Astrocyte (in vitro differentiated cells and primary cell): ENCODE results near the gene ARHGEF10L. TPM values are rescaled to one million over a fixed set of nuclear protein-coding genes. Genes with fewer than 3 reads are reported as not detected.

Experiments used
- DNase-seq: peaks from one replicate; pipeline ENCODE4 v3.0.0-alpha.2; 2010; ENCODE audit warnings: low read depth
- FAIRE-seq: peaks from 2 replicates; lab custom pipeline; 2011; peaks lifted over from hg19 to GRCh38; lab: Jason Lieb, UNC
- H2AFZ ChIP-seq: 2 replicates; pipeline ENCODE4 v1.6.0; 2012; ENCODE audit warnings: low read depth, low read length, inconsistent platforms
- H3K27ac ChIP-seq: 2 replicates; pipeline ENCODE4 v1.5.1; 2011; ENCODE audit warnings: low read depth, low read length, inconsistent platforms
- H3K27me3 ChIP-seq: 2 replicates; pipeline ENCODE4 v1.6.0; 2011; ENCODE audit warnings: low read length, inconsistent platforms; ENCODE audit not compliant: insufficient read depth
- H3K36me3 ChIP-seq: 2 replicates; pipeline ENCODE4 v1.5.1; 2011; ENCODE audit warnings: low read length, inconsistent platforms; ENCODE audit not compliant: insufficient read depth
- H3K4me1 ChIP-seq: 2 replicates; pipeline ENCODE4 v1.5.1; 2011; ENCODE audit warnings: low read length, inconsistent platforms; ENCODE audit not compliant: insufficient read depth
- H3K4me2 ChIP-seq: 2 replicates; pipeline ENCODE4 v1.6.0; 2012; ENCODE audit warnings: low read length, inconsistent platforms
- H3K4me3 ChIP-seq: 2 replicates; pipeline ENCODE4 v1.5.1; 2011; ENCODE audit warnings: low read depth, mild to moderate bottlenecking, low read length, inconsistent platforms; ENCODE audit not compliant: insufficient read depth
- H3K79me2 ChIP-seq: 2 replicates; pipeline ENCODE4 v1.6.0; 2012; ENCODE audit warnings: mild to moderate bottlenecking, low read length, inconsistent platforms; ENCODE audit not compliant: insufficient read depth
- H3K9ac ChIP-seq: 2 replicates; pipeline ENCODE4 v1.6.0; 2012; ENCODE audit warnings: mild to moderate bottlenecking, low read length, inconsistent platforms
- H3K9me3 ChIP-seq: 2 replicates; pipeline ENCODE4 v1.5.1; 2012; ENCODE audit warnings: low read depth, mild to moderate bottlenecking, low read length, inconsistent platforms; ENCODE audit not compliant: insufficient read depth
- H4K20me1 ChIP-seq: 2 replicates; pipeline ENCODE4 v1.6.0; 2012; ENCODE audit warnings: low read length, inconsistent platforms; ENCODE audit not compliant: insufficient read depth
- H3K27ac Mint-ChIP-seq: one replicate; pipeline ENCODE4 v1.8.0; 2021; ENCODE audit warnings: mild to moderate bottlenecking, mixed read lengths; ENCODE audit not compliant: unreplicated experiment
- H3K27me3 Mint-ChIP-seq: one replicate; pipeline ENCODE4 v1.8.0; 2021; ENCODE audit warnings: low read depth, mixed read lengths; ENCODE audit not compliant: unreplicated experiment
- H3K36me3 Mint-ChIP-seq: one replicate; pipeline ENCODE4 v1.8.0; 2021; ENCODE audit warnings: low read depth, mixed read lengths; ENCODE audit not compliant: unreplicated experiment
- H3K4me1 Mint-ChIP-seq: one replicate; pipeline ENCODE4 v1.8.0; 2021; ENCODE audit warnings: low read depth, mixed read lengths; ENCODE audit not compliant: unreplicated experiment
- H3K4me3 Mint-ChIP-seq: one replicate; pipeline ENCODE4 v1.8.0; 2021; ENCODE audit warnings: mild to moderate bottlenecking, moderate library complexity, mixed read lengths; ENCODE audit not compliant: unreplicated experiment
- H3K9me3 Mint-ChIP-seq: one replicate; pipeline ENCODE4 v1.8.0; 2021; ENCODE audit warnings: mild to moderate bottlenecking, mixed read lengths; ENCODE audit not compliant: unreplicated experiment
- EZH2 ChIP-seq: IDR thresholded peaks from 2 replicates; pipeline ENCODE4 v1.6.1; 2012; ENCODE audit warnings: mild to moderate bottlenecking, low read length, inconsistent platforms; ENCODE audit not compliant: insufficient read depth
- total RNA-seq: library from RNA; stranded (reverse); gene quantifications from 2 replicates; pipeline ENCODE4 v1.2.1, GENCODE V29; 2021
- TF ChIP-seq, protein P1 (sequence below): IDR thresholded peaks from 2 replicates; pipeline ENCODE4 v1.5.1; 2011; ENCODE audit warnings: low read depth, mild to moderate bottlenecking, inconsistent platforms, low read length, moderate library complexity; ENCODE audit not compliant: insufficient read depth

Gene ARHGEF10L
- total RNA-seq, 1 donor from 2014 or later: 14.2 TPM

DNA sequence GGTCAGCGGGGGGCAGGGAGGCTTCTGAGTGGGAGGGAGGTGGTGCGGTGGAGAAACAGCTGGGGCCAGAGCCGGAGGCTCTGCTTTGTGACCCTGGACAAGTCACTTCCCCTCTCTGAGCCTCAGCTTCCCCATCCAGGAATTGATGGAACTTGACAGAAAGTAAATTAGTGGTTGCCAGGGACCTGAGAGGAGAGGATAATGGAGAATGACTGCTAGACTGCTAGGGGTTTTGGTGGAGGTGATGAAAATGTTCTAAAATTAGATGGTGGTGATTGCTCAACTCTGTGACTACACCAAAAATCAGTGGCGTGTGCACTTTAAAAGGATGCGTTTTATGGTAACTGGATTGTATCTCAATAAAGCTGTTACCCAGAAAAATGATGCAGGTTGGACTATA, 100.9 kb downstream of the ARHGEF10L start:
- H3K9ac ChIP-seq: no peak overlapping the region
- peaks cover 5% of the 10 kb centered on the region for H3K4me1 ChIP-seq
- no peaks in the 10 kb centered on the region for H3K9me3 Mint-ChIP-seq
- TF ChIP-seq, protein P1, sequence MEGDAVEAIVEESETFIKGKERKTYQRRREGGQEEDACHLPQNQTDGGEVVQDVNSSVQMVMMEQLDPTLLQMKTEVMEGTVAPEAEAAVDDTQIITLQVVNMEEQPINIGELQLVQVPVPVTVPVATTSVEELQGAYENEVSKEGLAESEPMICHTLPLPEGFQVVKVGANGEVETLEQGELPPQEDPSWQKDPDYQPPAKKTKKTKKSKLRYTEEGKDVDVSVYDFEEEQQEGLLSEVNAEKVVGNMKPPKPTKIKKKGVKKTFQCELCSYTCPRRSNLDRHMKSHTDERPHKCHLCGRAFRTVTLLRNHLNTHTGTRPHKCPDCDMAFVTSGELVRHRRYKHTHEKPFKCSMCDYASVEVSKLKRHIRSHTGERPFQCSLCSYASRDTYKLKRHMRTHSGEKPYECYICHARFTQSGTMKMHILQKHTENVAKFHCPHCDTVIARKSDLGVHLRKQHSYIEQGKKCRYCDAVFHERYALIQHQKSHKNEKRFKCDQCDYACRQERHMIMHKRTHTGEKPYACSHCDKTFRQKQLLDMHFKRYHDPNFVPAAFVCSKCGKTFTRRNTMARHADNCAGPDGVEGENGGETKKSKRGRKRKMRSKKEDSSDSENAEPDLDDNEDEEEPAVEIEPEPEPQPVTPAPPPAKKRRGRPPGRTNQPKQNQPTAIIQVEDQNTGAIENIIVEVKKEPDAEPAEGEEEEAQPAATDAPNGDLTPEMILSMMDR: no peak
- no peak for TF ChIP-seq EZH2
- peaks cover 5% of the 10 kb centered on the region for H3K36me3 ChIP-seq
- peaks cover 4% of the 10 kb centered on the region for H4K20me1 ChIP-seq
- H3K4me2 ChIP-seq: no peak overlapping the region
- H3K4me3 Mint-ChIP-seq: no peak overlapping the region
- H3K27ac ChIP-seq: no peak overlapping the region
- H3K4me1 Mint-ChIP-seq: peaks cover 12% of the 10 kb centered on the region
- H3K27me3 ChIP-seq: no peaks in the 10 kb centered on the region
- peaks cover 25% of the 10 kb centered on the region for H3K36me3 Mint-ChIP-seq
- H3K79me2 ChIP-seq: no peaks in the 10 kb centered on the region
- no peak overlapping the region for H2AFZ ChIP-seq
- H3K9me3 ChIP-seq: no peaks in the 10 kb centered on the region
- DNase-seq (no peak), FAIRE-seq (no peak)
- no peak overlapping the region for H3K27ac Mint-ChIP-seq
- H3K27me3 Mint-ChIP-seq: no peaks in the 10 kb centered on the region
- no peak overlapping the region for H3K4me3 ChIP-seq

GRCh38 chr1:17640975-17641374, 101.5 kb downstream of the ARHGEF10L start:
- Histone ChIP-seq H3K9ac (no peak overlapping the region), H3K4me2 (no peak overlapping the region), H3K79me2 (no peaks in the 10 kb centered on the region), H3K9me3 (no peaks in the 10 kb centered on the region), H3K4me1 (peaks cover 5% of the 10 kb centered on the region), H2AFZ (no peak overlapping the region), H3K36me3 (peaks cover 5% of the 10 kb centered on the region), H4K20me1 (peaks cover 4% of the 10 kb centered on the region), H3K27me3 (no peaks in the 10 kb centered on the region), H3K27ac (no peak overlapping the region), H3K4me3 (no peak overlapping the region)
- Mint-ChIP-seq H3K9me3 (no peaks in the 10 kb centered on the region), H3K36me3 (peaks cover 19% of the 10 kb centered on the region), H3K27ac (no peak overlapping the region), H3K4me1 (peaks cover 11% of the 10 kb centered on the region), H3K27me3 (no peaks in the 10 kb centered on the region), H3K4me3 (no peak overlapping the region)
- TF ChIP-seq, protein P1: no peak
- no peak for TF ChIP-seq EZH2
- FAIRE-seq (no peak), DNase-seq (no peak)

DNA sequence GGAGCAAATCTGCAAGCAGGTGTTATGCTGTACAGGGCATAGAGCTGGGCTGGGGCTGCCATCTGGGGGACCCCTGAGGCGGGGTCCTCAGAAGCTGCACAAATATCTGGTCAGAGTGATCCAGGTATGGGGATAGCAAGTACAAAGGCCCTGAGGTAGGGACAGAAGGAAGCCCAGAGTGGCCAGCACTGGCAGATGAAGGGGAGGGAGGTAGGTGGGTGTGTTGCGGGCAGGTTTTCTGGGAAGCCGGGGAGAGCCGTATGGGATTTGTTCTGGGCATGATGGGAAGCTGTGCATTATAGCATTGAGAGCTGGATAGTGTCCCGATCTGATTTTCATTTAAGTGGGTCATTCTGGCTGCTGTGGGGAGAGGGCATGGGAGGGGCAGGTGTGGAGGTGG, 102.7 kb downstream of the ARHGEF10L start:
- H3K4me1 Mint-ChIP-seq: peaks cover 1% of the 10 kb centered on the region
- H2AFZ ChIP-seq: no peak overlapping the region
- no peaks in the 10 kb centered on the region for H3K4me1 ChIP-seq
- H3K27me3 Mint-ChIP-seq: no peaks in the 10 kb centered on the region
- no peak overlapping the region for H3K9ac ChIP-seq
- no peak overlapping the region for H3K27ac ChIP-seq
- no peaks in the 10 kb centered on the region for H3K9me3 ChIP-seq
- no peaks in the 10 kb centered on the region for H3K79me2 ChIP-seq
- no peaks in the 10 kb centered on the region for H3K9me3 Mint-ChIP-seq
- FAIRE-seq (no peak), DNase-seq (no peak)
- peaks cover 15% of the 10 kb centered on the region for H3K36me3 Mint-ChIP-seq
- peaks cover 5% of the 10 kb centered on the region for H3K36me3 ChIP-seq
- H4K20me1 ChIP-seq: peaks cover 4% of the 10 kb centered on the region
- TF ChIP-seq EZH2: no peak
- TF ChIP-seq, protein P1: no peak
- H3K4me3 Mint-ChIP-seq: no peak overlapping the region
- H3K27me3 ChIP-seq: no peaks in the 10 kb centered on the region
- no peak overlapping the region for H3K4me3 ChIP-seq
- H3K4me2 ChIP-seq: no peak overlapping the region
- no peak overlapping the region for H3K27ac Mint-ChIP-seq
